H1 (cell line): ENCODE results near the gene CD99. TPM values are rescaled to one million over a fixed set of nuclear protein-coding genes. Genes with fewer than 3 reads are reported as not detected.

Experiments used
- CTCF ChIA-PET: fragments of 300-600 bp; sonication (Branson Sonifier 250); formaldehyde crosslinking; loops from one replicate; lab custom pipeline; 2021; ENCODE audit not compliant: partially characterized antibody; lab: Charles Lee
- POLR2A ChIA-PET: fragments of 300-600 bp; sonication (Branson Sonifier 250); formaldehyde crosslinking; loops from one replicate; lab custom pipeline; 2021; ENCODE audit warnings: inconsistent platforms; ENCODE audit not compliant: partially characterized antibody; lab: Charles Lee
- DNase-seq, 2 experiments: peaks; one replicate each; pipeline versions ENCODE4 v3.0.0 to v3.0.0-alpha.2; 2010 to 2022; ENCODE audit warnings: low spot score in 2 of 2, low read depth in 1 of 2, mixed read lengths in 1 of 2
- FAIRE-seq: peaks from 2 replicates; lab custom pipeline; 2011; peaks lifted over from hg19 to GRCh38; lab: Jason Lieb, UNC
- H2AFZ ChIP-seq: 2 replicates; pipeline ENCODE4 v1.8.1; 2012; ENCODE audit warnings: low read length, inconsistent platforms
- H2AK5ac ChIP-seq: 2 replicates; pipeline ENCODE4 v1.6.1; 2013; ENCODE audit warnings: low read depth, low read length
- H2BK120ac ChIP-seq: replicated peaks from 2 replicates; pipeline ENCODE3; 2013; ENCODE audit warnings: low read depth, low read length, inconsistent platforms
- H2BK12ac ChIP-seq: 2 replicates; pipeline ENCODE4 v1.6.1; 2013; ENCODE audit warnings: low read depth, low read length
- H2BK15ac ChIP-seq: 2 replicates; pipeline ENCODE4 v1.6.1; 2013; ENCODE audit warnings: low read length
- H2BK20ac ChIP-seq: 2 replicates; pipeline ENCODE4 v1.6.1; 2013; ENCODE audit warnings: low read length
- H2BK5ac ChIP-seq: 2 replicates; pipeline ENCODE4 v1.6.1; 2013; ENCODE audit warnings: low read depth, low read length
- H3K14ac ChIP-seq: 2 replicates; pipeline ENCODE4 v1.6.1; 2013; ENCODE audit warnings: inconsistent platforms; ENCODE audit not compliant: insufficient read length
- H3K18ac ChIP-seq: 2 replicates; pipeline ENCODE4 v1.6.1; 2013; ENCODE audit warnings: low read length; ENCODE audit errors: extremely low read depth
- H3K23ac ChIP-seq: 2 replicates; pipeline ENCODE4 v1.6.1; 2013; ENCODE audit warnings: inconsistent platforms; ENCODE audit not compliant: insufficient read length
- H3K23me2 ChIP-seq: 2 replicates; pipeline ENCODE4 v1.6.1; 2013; ENCODE audit warnings: low read depth, low read length
- H3K27ac ChIP-seq: 2 replicates; pipeline ENCODE4 v1.6.1; 2011; ENCODE audit warnings: low read depth, low read length, inconsistent platforms
- H3K27me3 ChIP-seq, 4 experiments: replicated peaks in 1 of 4; 1 replicate in 1 of 4; 2 replicates in 3 of 4; pipeline versions ENCODE4 v1.6.1 to v1.8.1; 2011 to 2013; ENCODE audit warnings: low read length in 3 of 4, mild to moderate bottlenecking in 3 of 4, inconsistent platforms in 2 of 4, mixed read lengths in 2 of 4, moderate library complexity in 1 of 4; ENCODE audit not compliant: control insufficient read depth in 3 of 4, insufficient read depth in 3 of 4; ENCODE audit errors: extremely low read depth in 1 of 4
- H3K36me3 ChIP-seq, 4 experiments: 2 replicates each; pipeline versions ENCODE4 v1.6.1 to v1.8.1; 2011 to 2013; ENCODE audit warnings: mild to moderate bottlenecking in 4 of 4, low read length in 3 of 4, moderate library complexity in 2 of 4, control low read depth in 1 of 4, inconsistent platforms in 1 of 4; ENCODE audit not compliant: insufficient read depth in 4 of 4, control insufficient read depth in 2 of 4
- H3K4ac ChIP-seq: replicated peaks from 2 replicates; pipeline ENCODE3; 2013; ENCODE audit warnings: low read length, low read depth, mixed read lengths, inconsistent platforms; ENCODE audit not compliant: insufficient read length
- H3K4me1 ChIP-seq, 4 experiments: replicated peaks in 1 of 4; 1 replicate in 1 of 4; 2 replicates in 3 of 4; pipeline versions ENCODE4 v1.6.1 to v1.8.1; 2011 to 2013; ENCODE audit warnings: low read length in 3 of 4, inconsistent platforms in 2 of 4, mixed read lengths in 1 of 4; ENCODE audit not compliant: insufficient read depth in 4 of 4, control insufficient read depth in 3 of 4
- H3K4me2 ChIP-seq, 2 experiments: 2 replicates each; pipeline versions ENCODE4 v1.6.1 to v1.8.1; 2011 to 2013; ENCODE audit warnings: low read depth in 2 of 2, low read length in 2 of 2, control low read depth in 1 of 2, inconsistent platforms in 1 of 2, mild to moderate bottlenecking in 1 of 2; ENCODE audit not compliant: insufficient read depth in 1 of 2
- H3K4me3 ChIP-seq, 4 experiments: fragments of 200-600, 300-600 bp in 1 of 4; sonication (generic), shearing (Covaris generic), sonication (Bioruptor Twin) in 1 of 4; 2 replicates each; pipeline versions ENCODE4 v1.5.1 to v1.8.1; 2011 to 2016; ENCODE audit warnings: low read length in 4 of 4, low read depth in 3 of 4, control low read depth in 2 of 4, inconsistent platforms in 2 of 4, mild to moderate bottlenecking in 2 of 4, mixed read lengths in 1 of 4, moderate library complexity in 1 of 4; ENCODE audit not compliant: insufficient read depth in 2 of 4; ENCODE audit errors: extremely low read depth in 1 of 4
- H3K56ac ChIP-seq: replicated peaks from 2 replicates; pipeline ENCODE3; 2013; ENCODE audit warnings: low read depth, mild to moderate bottlenecking, mixed read lengths, low read length, inconsistent platforms; ENCODE audit not compliant: insufficient read length
- H3K79me1 ChIP-seq: 2 replicates; pipeline ENCODE4 v1.6.1; 2013; ENCODE audit warnings: low read depth, low read length, control low read depth
- H3K79me2 ChIP-seq, 2 experiments: 2 replicates each; pipeline versions ENCODE4 v1.6.1 to v1.8.1; 2012 to 2013; ENCODE audit warnings: low read length in 2 of 2, mild to moderate bottlenecking in 2 of 2, inconsistent platforms in 1 of 2; ENCODE audit not compliant: insufficient read depth in 2 of 2, control insufficient read depth in 1 of 2
- H3K9ac ChIP-seq, 4 experiments: replicated peaks in 1 of 4; 1 replicate in 1 of 4; 2 replicates in 3 of 4; pipeline versions ENCODE4 v1.6.1 to v1.8.1; 2011 to 2013; ENCODE audit warnings: low read depth in 3 of 4, low read length in 3 of 4, control low read depth in 2 of 4, mild to moderate bottlenecking in 2 of 4, moderate library complexity in 2 of 4, inconsistent platforms in 1 of 4; ENCODE audit errors: extremely low read depth in 1 of 4
- H3K9me3 ChIP-seq, 2 experiments: 2 replicates each; pipeline versions ENCODE4 v1.6.1 to v1.8.1; 2012 to 2013; ENCODE audit warnings: mild to moderate bottlenecking in 2 of 2, moderate library complexity in 2 of 2, control low read depth in 1 of 2, inconsistent platforms in 1 of 2, low read depth in 1 of 2, low read length in 1 of 2, mixed read lengths in 1 of 2; ENCODE audit not compliant: insufficient read depth in 2 of 2
- H4K20me1 ChIP-seq, 2 experiments: replicated peaks in 1 of 2; 2 replicates each; pipeline versions ENCODE3 to v1.8.1; 2011 to 2013; ENCODE audit warnings: inconsistent platforms in 2 of 2, low read length in 2 of 2, mild to moderate bottlenecking in 1 of 2; ENCODE audit not compliant: insufficient read depth in 2 of 2, control insufficient read depth in 1 of 2
- H4K5ac ChIP-seq: 2 replicates; pipeline ENCODE4 v1.6.1; 2013; ENCODE audit warnings: low read length, low read depth, mixed read lengths, inconsistent platforms; ENCODE audit not compliant: insufficient read length
- H4K8ac ChIP-seq: 2 replicates; pipeline ENCODE4 v1.8.0; 2013; ENCODE audit warnings: mild to moderate bottlenecking, moderate library complexity, low read length, inconsistent platforms; ENCODE audit not compliant: insufficient read depth; ENCODE audit errors: extremely low read depth
- H4K91ac ChIP-seq: replicated peaks from 2 replicates; pipeline ENCODE3; 2013; ENCODE audit warnings: low read length, mixed read lengths, inconsistent platforms; ENCODE audit not compliant: insufficient read length
- HDAC6 ChIP-seq: IDR thresholded peaks from one replicate; pipeline ENCODE4 v1.7.1; 2012; ENCODE audit warnings: low read depth, mild to moderate bottlenecking, inconsistent platforms, low read length, moderate library complexity
- KDM1A ChIP-seq: fragments of 200-600, 300-600 bp; sonication (generic); IDR thresholded peaks from 2 replicates; pipeline ENCODE4 v1.7.1; 2016; ENCODE audit warnings: mild to moderate bottlenecking, low read length, borderline replicate concordance
- PHF8 ChIP-seq: fragments of 200-600 bp; sonication (generic); conservative IDR thresholded peaks from 2 replicates; pipeline ENCODE4 v1.7.1; 2012; ENCODE audit warnings: low read depth, mild to moderate bottlenecking, inconsistent platforms, low read length, moderate library complexity
- POLR2A ChIP-seq, 2 experiments: IDR thresholded peaks; 1 replicate in 1 of 2; 2 replicates in 1 of 2; pipeline ENCODE4 v1.6.1; 2011; ENCODE audit warnings: low read depth in 2 of 2, low read length in 2 of 2, mild to moderate bottlenecking in 2 of 2; ENCODE audit errors: control extremely low read depth in 1 of 2
- RAD21 ChIP-seq, 2 experiments: IDR thresholded peaks in 1 of 2; conservative IDR thresholded peaks in 1 of 2; 2 replicates each; pipeline ENCODE4 v1.6.1; 2011; ENCODE audit warnings: low read depth in 2 of 2, low read length in 2 of 2, improper control_type of control experiment in 1 of 2, inconsistent platforms in 1 of 2, mild to moderate bottlenecking in 1 of 2, moderate library complexity in 1 of 2
- ZNF274 ChIP-seq: IDR thresholded peaks from 2 replicates; pipeline ENCODE4 v1.7.0; 2012; ENCODE audit warnings: low read length, borderline replicate concordance; ENCODE audit errors: extremely low read depth
- WGBS, 2 experiments: shearing (Covaris generic) in 1 of 2; methylation state at CpG; one replicate each; pipeline versions ENCODE4 v1.1.6 to v1.1.7; 2013 to 2015; ENCODE audit warnings: low lambda C conversion rate in 2 of 2, mixed read lengths in 2 of 2, inconsistent platforms in 1 of 2, low coverage in 1 of 2, missing lambda C conversion rate in 1 of 2; ENCODE audit not compliant: insufficient replicate concordance in 2 of 2, insufficient coverage in 1 of 2, insufficient read length in 1 of 2; ENCODE audit errors: extremely low coverage in 1 of 2, missing lambda C conversion rate in 1 of 2; 5-methylcytosine and 5-hydroxymethylcytosine counted together
- polyA plus RNA-seq, 7 experiments: library from polyadenylated mRNA; depleted of rRNA in 3 of 7; stranded (reverse) in 5 of 7; unstranded in 2 of 7; fragments of >200 nt in 5 of 7; fragments of 200-250 nt in 2 of 7; gene quantifications; 1 replicate in 5 of 7; 2 replicates in 1 of 7; 4 replicates in 1 of 7; pipeline versions ENCODE4 v1.2.1 to v1.2.3, GENCODE V29; 2011 to 2013; ENCODE audit warnings: missing spikeins in 2 of 7, mixed read lengths in 2 of 7
- total RNA-seq: library from RNA; stranded (reverse); fragmentation: NEBNext Ultra II Directional; extraction: Animal tissue kit (Norgen Biotek cat#: 25700); gene quantifications from 2 replicates; pipeline ENCODE4 v1.2.1, GENCODE V29; 2021

Gene CD99
- total and polyA plus RNA-seq, 2 of the 8 experiments (the other 6 are each of a cell fraction or from before 2014, with no cell fraction given): 30.1 to 47.8 TPM

DNA sequence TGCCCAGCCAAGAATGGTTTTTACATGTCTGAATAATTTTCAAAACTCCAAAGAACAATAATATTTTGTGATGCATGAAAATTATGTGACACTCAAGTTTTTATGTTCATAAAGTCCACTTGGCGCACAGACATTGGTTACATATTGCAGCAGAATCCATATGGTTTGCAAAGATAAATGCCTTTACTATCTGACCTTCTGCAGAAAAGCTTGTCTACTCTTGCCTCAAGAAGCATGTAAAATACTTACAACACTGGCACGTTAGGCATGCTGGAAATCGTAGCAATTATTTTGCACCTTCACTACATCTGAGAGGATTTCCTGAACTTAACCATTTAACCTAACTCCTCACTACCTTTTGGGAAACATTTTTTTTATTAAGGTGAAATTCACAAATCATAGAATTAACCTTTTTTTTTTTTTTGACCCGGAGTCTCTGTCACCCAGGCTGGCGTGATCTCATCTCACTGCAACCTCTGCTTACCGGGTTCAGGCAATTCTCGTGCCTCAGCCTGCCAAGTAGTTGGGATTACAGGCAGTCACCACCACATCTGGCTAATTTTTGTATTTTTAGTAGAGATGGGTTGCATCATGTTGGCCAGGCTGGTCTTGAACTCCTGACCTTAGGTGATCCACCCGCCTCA lies 57.2 kb downstream of the CD99 start:
- Histone ChIP-seq H2AFZ (no peak overlapping the region), H3K9me3 (no peaks in the 10 kb centered on the region; a peak in 1 of 4 replicates), H2BK12ac (no peak overlapping the region), H4K20me1 (no peaks in the 10 kb centered on the region), H3K23me2 (peaks cover 2% of the 10 kb centered on the region; the same call in 1 of the 2 replicates)
- DNase-seq: no peak
- CTCF ChIA-PET: no interaction called here
- TF ChIP-seq POLR2A (IDR thresholded peaks at IDR 0.05; ENCODE audit: control extremely low read depth in 1 of 2, low read depth in 2 of 2, low read length in 2 of 2): no peak
- TF ChIP-seq ZNF274: no peak
- TF ChIP-seq HDAC6: no peak
- no peak for TF ChIP-seq KDM1A
- no peak for TF ChIP-seq RAD21 (IDR thresholded peaks at IDR 0.05 in 1 of 2, conservative IDR thresholded peaks at IDR 0.05 in 1 of 2; ENCODE audit: low read depth in 2 of 2, low read length in 2 of 2)
- no peak for TF ChIP-seq PHF8
- TF ChIP-seq, all 59 proteins: peak for 0
- H3K79me2 ChIP-seq: no peaks in the 10 kb centered on the region
- H2BK120ac ChIP-seq: no peak overlapping the region
- no peak overlapping the region for H2BK15ac ChIP-seq
- H3K14ac ChIP-seq: no peak overlapping the region
- H3K9ac ChIP-seq: no peak overlapping the region
- POLR2A ChIA-PET: no interaction called here
- H3K27me3 ChIP-seq: no peaks in the 10 kb centered on the region
- no peaks in the 10 kb centered on the region for H3K36me3 ChIP-seq
- no peak overlapping the region for H3K4me2 ChIP-seq
- H3K4ac ChIP-seq: no peak overlapping the region
- H4K5ac ChIP-seq: no peak overlapping the region
- H3K4me1 ChIP-seq: no peaks in the 10 kb centered on the region
- no peak overlapping the region for H3K23ac ChIP-seq
- H3K4me3 ChIP-seq: no peak overlapping the region
- no peak overlapping the region for H4K91ac ChIP-seq
- H2BK5ac ChIP-seq: no peak overlapping the region
- H3K27ac ChIP-seq: no peak overlapping the region
- H2BK20ac ChIP-seq: no peak overlapping the region
- H3K56ac ChIP-seq: no peak overlapping the region
- no peaks in the 10 kb centered on the region for H3K79me1 ChIP-seq
- FAIRE-seq: no peak
- H3K18ac ChIP-seq: no peak overlapping the region
- 95% methylated on average over 8 of the region's 8 CpGs; no CpG with 5 or more reads in 1 of the 2 experiments for WGBS, 2 experiments
- no peak overlapping the region for H2AK5ac ChIP-seq
- H4K8ac ChIP-seq: no peak overlapping the region
